D721Med (cell line): ENCODE measurements around the gene PASK.
"Not testable (repeated sequence)": the region's sequence is repeated elsewhere in the genome, so short reads cannot be mapped to it uniquely, and the experiment has no call there.

Experiments
- DNase-seq: peaks from one replicate; pipeline ENCODE4 v3.0.0; 2011; ENCODE audit warnings: low spot score; ENCODE audit not compliant: insufficient read length
- FAIRE-seq: peaks from 2 replicates; lab custom pipeline; 2011; peaks lifted over from hg19 to GRCh38; lab: Jason Lieb, UNC
- TF ChIP-seq, protein P1 (sequence below): IDR thresholded peaks from 2 replicates; pipeline ENCODE4 v1.5.1; 2012; ENCODE audit warnings: mild to moderate bottlenecking, control low read depth; ENCODE audit not compliant: insufficient read depth; ENCODE audit errors: missing control alignments

Gene PASK

DNA sequence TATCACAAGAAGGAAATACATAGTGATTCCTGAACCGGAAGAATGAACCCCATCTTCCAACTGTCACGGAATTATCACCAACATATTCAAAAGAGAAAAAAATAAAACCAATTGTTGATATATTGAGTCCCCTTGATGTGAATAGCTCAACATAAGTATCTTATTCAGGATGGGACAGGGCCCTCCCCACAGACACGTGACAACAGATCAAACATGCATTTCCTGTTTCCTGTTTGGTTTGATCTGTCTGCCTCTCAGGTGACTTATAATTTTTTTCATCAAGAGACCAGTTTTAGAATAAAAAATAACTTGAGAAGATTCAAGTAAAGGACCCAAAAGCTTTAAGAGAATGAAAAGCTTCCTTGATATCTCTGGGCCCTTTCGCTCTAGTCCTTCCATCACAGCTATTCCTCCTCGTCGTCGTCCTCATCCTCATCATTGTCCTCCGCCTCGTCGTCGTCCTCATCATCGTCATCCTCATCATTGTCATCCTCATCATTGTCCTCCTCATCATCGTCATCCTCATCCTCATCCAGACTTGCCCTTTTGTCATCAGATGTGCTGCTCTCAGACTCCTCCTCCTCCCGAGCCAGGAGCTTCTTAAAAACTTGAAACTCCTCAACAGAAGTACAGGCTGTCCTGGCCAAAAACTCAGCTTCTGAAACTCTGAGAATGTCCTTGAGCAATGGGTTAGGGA lies 53.5 kb downstream of the PASK start:
- FAIRE-seq: no peak
- TF ChIP-seq, protein P1, sequence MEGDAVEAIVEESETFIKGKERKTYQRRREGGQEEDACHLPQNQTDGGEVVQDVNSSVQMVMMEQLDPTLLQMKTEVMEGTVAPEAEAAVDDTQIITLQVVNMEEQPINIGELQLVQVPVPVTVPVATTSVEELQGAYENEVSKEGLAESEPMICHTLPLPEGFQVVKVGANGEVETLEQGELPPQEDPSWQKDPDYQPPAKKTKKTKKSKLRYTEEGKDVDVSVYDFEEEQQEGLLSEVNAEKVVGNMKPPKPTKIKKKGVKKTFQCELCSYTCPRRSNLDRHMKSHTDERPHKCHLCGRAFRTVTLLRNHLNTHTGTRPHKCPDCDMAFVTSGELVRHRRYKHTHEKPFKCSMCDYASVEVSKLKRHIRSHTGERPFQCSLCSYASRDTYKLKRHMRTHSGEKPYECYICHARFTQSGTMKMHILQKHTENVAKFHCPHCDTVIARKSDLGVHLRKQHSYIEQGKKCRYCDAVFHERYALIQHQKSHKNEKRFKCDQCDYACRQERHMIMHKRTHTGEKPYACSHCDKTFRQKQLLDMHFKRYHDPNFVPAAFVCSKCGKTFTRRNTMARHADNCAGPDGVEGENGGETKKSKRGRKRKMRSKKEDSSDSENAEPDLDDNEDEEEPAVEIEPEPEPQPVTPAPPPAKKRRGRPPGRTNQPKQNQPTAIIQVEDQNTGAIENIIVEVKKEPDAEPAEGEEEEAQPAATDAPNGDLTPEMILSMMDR: no peak
- no peak for DNase-seq

DNA sequence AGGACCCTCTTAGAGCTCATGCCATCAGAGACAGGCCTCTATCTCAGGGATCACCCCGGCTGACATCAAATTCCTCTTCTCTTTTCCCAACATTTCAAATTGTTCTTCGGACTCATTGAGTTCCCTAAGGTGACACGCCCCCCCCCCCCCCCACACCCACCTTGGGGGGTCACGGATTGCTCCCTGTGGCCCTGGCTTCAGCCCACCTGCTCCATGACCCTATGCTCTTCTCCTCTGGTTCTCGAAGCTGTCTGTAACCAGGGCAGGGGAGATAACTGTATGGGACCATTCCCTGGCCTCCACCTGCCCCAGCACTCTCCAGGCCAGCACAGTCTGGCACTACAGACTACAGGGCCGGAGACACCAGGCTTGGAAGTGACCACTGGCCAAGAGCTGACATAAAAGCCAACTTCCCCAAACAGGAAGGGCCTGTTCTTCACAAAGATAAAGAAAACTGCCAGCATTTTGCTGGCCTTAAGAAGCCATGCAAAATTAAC lies 54.3 kb downstream of the PASK start:
- FAIRE-seq: no peak

GRCh38 chr2:241094172-241094571 lies 55.1 kb downstream of the PASK start:
- TF ChIP-seq, protein P1: no peak
- FAIRE-seq: no peak

More for the DNA sequence above, 54.3 kb downstream of the PASK start:
- TF ChIP-seq, protein P1: no peak
- DNase-seq: no peak

DNA sequence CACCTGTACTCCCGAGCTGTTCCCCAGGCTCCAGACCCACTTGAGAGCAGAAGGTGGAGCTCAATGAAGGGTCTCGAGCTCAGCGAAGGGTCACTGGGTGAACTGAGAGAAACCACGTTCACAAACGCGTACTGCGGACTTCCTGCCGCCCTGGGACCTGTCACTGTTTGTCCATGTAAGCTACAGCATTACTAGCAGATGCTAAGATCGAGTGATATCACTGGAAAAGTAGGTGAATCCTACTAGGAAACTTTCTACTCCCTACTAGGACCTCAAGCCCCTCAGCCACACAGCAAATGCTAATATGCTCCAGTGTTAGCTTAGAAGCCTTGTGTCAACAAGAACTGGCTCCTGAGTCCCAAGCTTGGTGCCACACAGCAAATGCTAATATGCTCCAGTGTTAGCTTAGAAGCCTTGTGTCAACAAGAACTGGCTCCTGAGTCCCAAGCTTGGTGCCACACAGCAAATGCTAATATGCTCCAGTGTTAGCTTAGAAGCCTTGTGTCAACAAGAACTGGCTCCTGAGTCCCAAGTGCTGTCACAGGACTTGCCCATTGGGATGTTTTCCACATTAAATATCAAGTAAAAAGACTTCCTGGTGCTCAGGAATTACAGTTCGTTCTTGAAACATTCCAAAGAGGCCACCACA lies 56.0 kb downstream of the PASK start:
- not testable (repeated sequence) for DNase-seq, FAIRE-seq

More at GRCh38 chr2:241094172-241094571, 55.1 kb downstream of the PASK start:
- DNase-seq: no peak

GRCh38 chr2:241092677-241093076 lies 56.6 kb downstream of the PASK start:
- DNase-seq: no peak
- FAIRE-seq: no peak
- TF ChIP-seq, protein P1: no peak

GRCh38 chr2:241091734-241092445 lies 57.4 kb downstream of the PASK start:
- TF ChIP-seq, protein P1: no peak
- DNase-seq (no peak), FAIRE-seq (no peak)

DNA sequence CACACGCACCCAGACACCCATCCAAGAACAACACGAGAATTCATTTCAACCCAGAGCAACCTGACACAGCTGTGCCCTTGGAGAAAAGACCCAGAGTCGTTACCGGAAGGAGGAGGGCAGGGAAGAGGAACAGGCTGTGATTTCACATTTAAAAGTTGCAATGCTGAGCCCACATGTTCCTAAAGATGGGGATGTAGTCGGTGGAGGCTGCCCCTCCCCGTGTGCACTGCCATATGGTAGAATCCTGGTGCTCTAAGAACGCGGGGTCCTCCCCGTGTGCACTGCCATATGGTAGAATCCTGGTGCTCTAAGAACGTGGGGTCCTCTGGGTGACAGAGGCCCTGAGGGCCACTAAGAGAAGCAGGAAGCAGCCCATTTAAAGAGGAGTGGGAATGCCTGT lies 58.1 kb downstream of the PASK start:
- DNase-seq (no peak), FAIRE-seq (no peak)
- TF ChIP-seq, protein P1: no peak
